Measurements from ENCODE around the gene BTBD17. TPM values are rescaled to one million over a fixed set of nuclear protein-coding genes. Genes with fewer than 3 reads are reported as not detected.

Gene BTBD17
- polyA plus RNA-seq, 1 of the 3 experiments (the other 2 are of a cell fraction) = not detected

Other genes starting within 250 kb of the BTBD17 start
- gene RPL38, start 158.2 kb downstream of the BTBD17 start, polyA plus RNA-seq (2012; rRNA removed) = 816 and 4,154 TPM in 2 replicates
- gene TTYH2, start 148.3 kb downstream of the BTBD17 start, polyA plus RNA-seq (2012; rRNA removed) = 16.1 and 17.0 TPM in 2 replicates
- gene DNAI2, start 87.6 kb downstream of the BTBD17 start, polyA plus RNA-seq (2012; rRNA removed) = not detected in 2 replicates
- gene KIF19, start 35.6 kb downstream of the BTBD17 start, polyA plus RNA-seq (2012; rRNA removed) = not detected in 2 replicates
- not detected in 2 replicates for gene GPR142, start 5.6 kb upstream of the BTBD17 start, polyA plus RNA-seq (2012; rRNA removed)
- not detected in 2 replicates for gene GPRC5C, start 70.2 kb upstream of the BTBD17 start, polyA plus RNA-seq (2012; rRNA removed)
- gene CD300A, start 104.8 kb upstream of the BTBD17 start, polyA plus RNA-seq (2012; rRNA removed) = not detected in 2 replicates
- not detected in 2 replicates for gene CD300LB, start 169.6 kb upstream of the BTBD17 start, polyA plus RNA-seq (2012; rRNA removed)
- gene CD300C, start 184.2 kb upstream of the BTBD17 start, polyA plus RNA-seq (2012; rRNA removed) = not detected in 2 replicates
- not detected in 2 replicates for gene CD300H, start 205.6 kb upstream of the BTBD17 start, polyA plus RNA-seq (2012; rRNA removed)
- gene CD300LD, start 230.4 kb upstream of the BTBD17 start, polyA plus RNA-seq (2012; rRNA removed) = not detected in 2 replicates